ENCODE measurements around the gene GAPT. TPM values are rescaled to one million over a fixed set of nuclear protein-coding genes. Genes with fewer than 3 reads are reported as not detected.

Gene GAPT
- total RNA-seq, result not detected in 2 replicates

GRCh38 chr5:58491216-58491892 lies at the start of gene GAPT:
Gene GAPT (plus strand): TSS chr5:58491435. CDS start chr5:58494537, 3,102 bp downstream.

GRCh38 chr5:58460002-58460731 lies 31.1 kb upstream of the GAPT start, which contains the start of gene PLK2:
Gene PLK2 (minus strand): TSS chr5:58460086. CDS start chr5:58459959, 127 bp downstream.

Other genes with a start within 250 kb of the GAPT start
- gene PLK2, start 31.3 kb upstream of the GAPT start, total RNA-seq, result 136 and 156 TPM in 2 replicates
- gene RAB3C, start 91.6 kb downstream of the GAPT start, total RNA-seq, result not detected in 2 replicates

Data from uterine smooth muscle cell (primary cell).